ENCODE measurements around the gene PDE6D. TPM values are rescaled to one million over a fixed set of nuclear protein-coding genes. Genes with fewer than 3 reads are reported as not detected.

Gene PDE6D
- total and polyA plus RNA-seq, 8 donors, result 1.7 to 29.4 (median 24.1) TPM; not detected in 1

DNA sequence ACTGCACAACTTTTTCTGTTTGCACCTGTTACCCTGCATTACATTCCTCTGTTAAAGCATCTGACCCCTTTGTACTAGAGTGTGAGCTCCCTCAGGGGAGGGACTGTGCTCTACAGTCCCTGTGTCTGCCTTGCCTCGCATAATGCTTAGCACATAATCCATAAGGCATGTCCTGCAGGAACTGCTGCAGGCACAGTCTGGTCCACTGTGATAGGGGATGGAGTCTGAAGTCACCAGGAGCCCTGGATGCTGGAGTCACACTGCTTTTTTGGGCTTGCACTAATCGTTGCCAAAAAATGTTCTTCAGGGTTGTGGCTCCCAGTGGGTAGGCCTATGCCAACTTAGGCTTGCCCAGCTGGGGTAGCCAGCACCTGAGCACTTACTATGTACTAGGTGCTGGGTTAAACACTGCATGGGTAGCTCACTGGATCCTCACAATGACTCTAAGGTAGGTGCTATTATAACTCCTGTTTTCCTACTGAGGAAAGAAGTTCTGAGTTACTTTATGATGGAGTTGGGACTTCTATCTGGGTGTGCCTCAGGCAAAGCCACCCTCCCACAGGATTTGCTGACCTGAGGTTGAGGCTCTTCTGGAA lies 38.5 kb upstream of the PDE6D start:
- intact Hi-C loops (cut with DNase I; ENCODE audit: low total_unique reads), result no loop called here
- no peak overlapping the region for H3K4me3 ChIP-seq
- H3K9me3 ChIP-seq, result peaks cover 0 to 16% (median 0%) of the 10 kb centered on the region in 4 donors
- DNase-seq, result no peak
- no peaks in the 10 kb centered on the region for H3K27me3 ChIP-seq
- peaks cover 0 to 11% (median 0%) of the 10 kb centered on the region in 4 donors for H3K36me3 ChIP-seq
- TF ChIP-seq, protein P1, sequence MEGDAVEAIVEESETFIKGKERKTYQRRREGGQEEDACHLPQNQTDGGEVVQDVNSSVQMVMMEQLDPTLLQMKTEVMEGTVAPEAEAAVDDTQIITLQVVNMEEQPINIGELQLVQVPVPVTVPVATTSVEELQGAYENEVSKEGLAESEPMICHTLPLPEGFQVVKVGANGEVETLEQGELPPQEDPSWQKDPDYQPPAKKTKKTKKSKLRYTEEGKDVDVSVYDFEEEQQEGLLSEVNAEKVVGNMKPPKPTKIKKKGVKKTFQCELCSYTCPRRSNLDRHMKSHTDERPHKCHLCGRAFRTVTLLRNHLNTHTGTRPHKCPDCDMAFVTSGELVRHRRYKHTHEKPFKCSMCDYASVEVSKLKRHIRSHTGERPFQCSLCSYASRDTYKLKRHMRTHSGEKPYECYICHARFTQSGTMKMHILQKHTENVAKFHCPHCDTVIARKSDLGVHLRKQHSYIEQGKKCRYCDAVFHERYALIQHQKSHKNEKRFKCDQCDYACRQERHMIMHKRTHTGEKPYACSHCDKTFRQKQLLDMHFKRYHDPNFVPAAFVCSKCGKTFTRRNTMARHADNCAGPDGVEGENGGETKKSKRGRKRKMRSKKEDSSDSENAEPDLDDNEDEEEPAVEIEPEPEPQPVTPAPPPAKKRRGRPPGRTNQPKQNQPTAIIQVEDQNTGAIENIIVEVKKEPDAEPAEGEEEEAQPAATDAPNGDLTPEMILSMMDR (IDR thresholded peaks at IDR 0.05), result no peak
- TF ChIP-seq POLR2AphosphoS5 (IDR thresholded peaks at IDR 0.05) (no peak), POLR2A (IDR thresholded peaks at IDR 0.05) (no peak), EP300 (IDR thresholded peaks at IDR 0.05) (no peak)
- H3K4me1 ChIP-seq, result no peaks in the 10 kb centered on the region
- H3K27ac ChIP-seq, result no peak overlapping the region
- 65 to 81% (median 70%) methylated on average over 2 of the region's 2 CpGs for WGBS, 5 donors

DNA sequence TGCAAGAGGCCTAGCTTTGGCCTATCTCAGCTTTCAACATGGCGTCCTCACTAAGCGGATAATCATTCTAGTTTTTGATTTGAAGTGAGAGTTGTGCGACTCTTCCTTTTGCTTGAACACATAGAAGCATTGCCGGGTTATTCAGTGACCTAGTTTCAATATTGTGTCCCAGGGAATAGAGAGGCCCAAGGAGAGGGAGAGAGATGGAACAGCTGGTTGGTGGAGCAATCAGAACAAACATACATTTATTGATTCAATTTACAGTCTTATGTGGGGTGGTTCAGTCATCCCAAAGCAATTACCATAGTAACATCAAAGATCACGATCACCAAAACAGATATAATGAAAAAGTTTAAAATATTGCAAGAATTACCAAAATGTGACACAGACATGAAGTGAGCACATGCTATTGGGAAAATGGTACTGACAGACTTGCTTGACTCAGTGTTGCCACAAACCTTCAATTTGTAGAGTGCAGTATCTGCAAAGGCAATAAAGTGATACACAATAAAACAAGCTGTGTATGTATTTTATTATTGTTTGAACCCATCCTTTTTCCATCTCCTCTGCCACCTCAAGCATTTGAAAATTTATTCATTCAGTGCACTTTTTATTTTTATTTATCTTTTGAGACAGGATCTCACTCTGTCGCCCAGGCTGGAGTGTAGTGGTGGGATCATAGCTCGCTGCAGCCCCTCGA lies 35.4 kb upstream of the PDE6D start:
- intact Hi-C loops (cut with DNase I; ENCODE audit: low total_unique reads), result no loop called here
- Histone ChIP-seq H3K27ac (no peak overlapping the region), H3K4me3 (no peak overlapping the region), H3K4me1 (no peaks in the 10 kb centered on the region), H3K9me3 (peaks cover 0 to 9% (median 0%) of the 10 kb centered on the region in 4 donors), H3K27me3 (no peaks in the 10 kb centered on the region), H3K36me3 (peaks cover 0 to 41% (median 23%) of the 10 kb centered on the region in 4 donors)
- TF ChIP-seq POLR2A (IDR thresholded peaks at IDR 0.05) (no peak), POLR2AphosphoS5 (IDR thresholded peaks at IDR 0.05) (no peak), EP300 (IDR thresholded peaks at IDR 0.05) (no peak)
- TF ChIP-seq, protein P1 (IDR thresholded peaks at IDR 0.05), result no peak
- DNase-seq, result no peak
- 85 to 97% (median 95%) methylated on average over 8 of the region's 8 CpGs for WGBS, 5 donors

DNA sequence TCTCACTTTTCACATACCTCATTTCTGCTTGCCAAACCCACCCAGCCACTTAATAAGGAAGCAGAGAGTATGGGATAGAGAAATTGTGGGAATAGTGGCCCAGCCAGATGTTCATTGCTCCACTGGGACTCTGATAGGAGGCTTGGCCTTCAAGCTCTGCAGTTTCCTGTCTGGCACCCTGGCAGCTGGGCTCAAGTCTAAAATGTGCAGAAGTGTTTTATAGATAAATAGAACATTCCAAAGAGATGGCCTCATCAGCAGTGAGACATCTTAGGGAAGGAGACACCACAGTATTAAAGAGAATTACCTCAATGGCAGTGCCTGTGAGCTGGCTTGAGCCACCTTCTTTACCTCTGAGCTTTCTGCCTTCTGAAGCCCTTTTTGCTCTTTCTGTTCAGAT lies 29.8 kb upstream of the PDE6D start:
- no peaks in the 10 kb centered on the region for H3K27me3 ChIP-seq
- intact Hi-C loops (cut with DNase I; ENCODE audit: low total_unique reads), result no loop called here
- no peak overlapping the region for H3K27ac ChIP-seq
- no peak for DNase-seq
- H3K9me3 ChIP-seq, result peaks cover 0 to 8% (median 0%) of the 10 kb centered on the region in 4 donors
- peaks cover 0 to 3% (median 0%) of the 10 kb centered on the region in 4 donors for H3K4me1 ChIP-seq
- TF ChIP-seq, protein P1 (IDR thresholded peaks at IDR 0.05), result no peak
- TF ChIP-seq POLR2A (IDR thresholded peaks at IDR 0.05) (no peak), EP300 (IDR thresholded peaks at IDR 0.05) (no peak), POLR2AphosphoS5 (IDR thresholded peaks at IDR 0.05) (no peak)
- H3K4me3 ChIP-seq, result no peak overlapping the region
- H3K36me3 ChIP-seq, result peaks cover 31 to 97% (median 77%) of the 10 kb centered on the region in 4 donors

DNA sequence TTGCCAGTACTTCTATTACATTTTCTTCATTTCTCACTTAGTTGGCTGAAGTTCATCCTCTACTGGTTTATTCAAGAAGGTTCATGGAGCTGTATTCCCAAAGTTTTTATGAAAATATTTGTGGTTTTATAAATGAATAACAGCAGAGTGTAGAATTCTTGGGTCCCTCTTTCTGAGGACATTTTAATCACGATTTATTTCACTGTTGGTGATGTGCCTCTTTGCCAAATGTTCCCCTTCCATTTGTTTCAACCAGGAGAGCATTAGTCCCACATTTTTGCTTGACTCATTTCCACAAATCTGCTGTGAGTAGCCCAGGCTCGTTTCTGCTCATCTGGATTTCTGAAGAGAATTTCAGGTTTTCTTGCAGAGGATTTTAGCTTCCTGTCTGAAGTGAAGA lies 25.9 kb upstream of the PDE6D start:
- TF ChIP-seq POLR2A (IDR thresholded peaks at IDR 0.05), result no peak
- no peak for TF ChIP-seq EP300 (IDR thresholded peaks at IDR 0.05)
- Histone ChIP-seq H3K27me3 (no peaks in the 10 kb centered on the region), H3K9me3 (no peaks in the 10 kb centered on the region), H3K4me3 (no peak overlapping the region), H3K4me1 (peaks cover 0 to 3% (median 0%) of the 10 kb centered on the region in 4 donors), H3K27ac (no peak overlapping the region), H3K36me3 (peaks cover 41 to 99% (median 88%) of the 10 kb centered on the region in 4 donors)
- 72 to 82% (median 80%) methylated on average over 2 of the region's 2 CpGs for WGBS, 5 donors
- intact Hi-C loops (cut with DNase I; ENCODE audit: low total_unique reads), result no loop called here
- no peak for DNase-seq
